ENCODE data around the gene SGCG.

DNA sequence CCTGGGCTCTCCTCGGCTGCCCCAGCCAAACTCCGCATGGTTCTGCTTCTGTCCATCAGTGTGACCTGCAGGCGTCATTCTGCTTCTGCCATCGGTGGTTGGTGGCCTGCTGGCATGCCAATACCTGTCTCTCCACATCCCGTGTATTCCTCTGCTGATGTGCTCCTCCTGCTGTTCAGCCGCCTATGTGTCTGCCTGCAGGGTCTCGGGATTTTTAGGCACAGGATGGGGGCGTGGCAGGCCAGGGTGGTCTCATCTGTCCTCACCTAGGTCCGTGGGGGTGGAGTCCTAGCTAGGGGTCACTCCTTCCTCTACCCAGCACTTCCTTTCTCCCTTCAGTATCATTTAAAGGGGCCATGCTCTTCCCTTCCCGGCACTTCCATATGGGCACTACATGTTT lies 33.0 kb upstream of the SGCG start:
- TF ChIP-seq POLR2A (IDR thresholded peaks at IDR 0.05): no peak
- TF ChIP-seq, protein P1, sequence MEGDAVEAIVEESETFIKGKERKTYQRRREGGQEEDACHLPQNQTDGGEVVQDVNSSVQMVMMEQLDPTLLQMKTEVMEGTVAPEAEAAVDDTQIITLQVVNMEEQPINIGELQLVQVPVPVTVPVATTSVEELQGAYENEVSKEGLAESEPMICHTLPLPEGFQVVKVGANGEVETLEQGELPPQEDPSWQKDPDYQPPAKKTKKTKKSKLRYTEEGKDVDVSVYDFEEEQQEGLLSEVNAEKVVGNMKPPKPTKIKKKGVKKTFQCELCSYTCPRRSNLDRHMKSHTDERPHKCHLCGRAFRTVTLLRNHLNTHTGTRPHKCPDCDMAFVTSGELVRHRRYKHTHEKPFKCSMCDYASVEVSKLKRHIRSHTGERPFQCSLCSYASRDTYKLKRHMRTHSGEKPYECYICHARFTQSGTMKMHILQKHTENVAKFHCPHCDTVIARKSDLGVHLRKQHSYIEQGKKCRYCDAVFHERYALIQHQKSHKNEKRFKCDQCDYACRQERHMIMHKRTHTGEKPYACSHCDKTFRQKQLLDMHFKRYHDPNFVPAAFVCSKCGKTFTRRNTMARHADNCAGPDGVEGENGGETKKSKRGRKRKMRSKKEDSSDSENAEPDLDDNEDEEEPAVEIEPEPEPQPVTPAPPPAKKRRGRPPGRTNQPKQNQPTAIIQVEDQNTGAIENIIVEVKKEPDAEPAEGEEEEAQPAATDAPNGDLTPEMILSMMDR (IDR thresholded peaks at IDR 0.05): no peak
